Vagina (tissue), 2 donors: ENCODE results near the gene KCNH8. TPM values are rescaled to one million over a fixed set of nuclear protein-coding genes. Genes with fewer than 3 reads are reported as not detected.

Experiments
- DNase-seq, 2 donors: peaks; one replicate each; pipeline ENCODE4 v3.0.0-alpha.2; 2017; ENCODE audit errors: extremely low spot score in 2 of 2
- H3K27ac ChIP-seq: fragments of 200-600 bp; sonication (generic); one replicate; pipeline ENCODE4 v1.5.1; 2019
- H3K27me3 ChIP-seq: fragments of 200-600 bp; sonication (generic); one replicate; pipeline ENCODE4 v1.5.1; 2019
- H3K36me3 ChIP-seq, 2 donors: fragments of 200-600 bp; sonication (generic); one replicate each; pipeline ENCODE4 v1.5.1; 2017 to 2019
- H3K4me1 ChIP-seq: fragments of 200-600 bp; sonication (generic); one replicate; pipeline ENCODE4 v1.5.1; 2019
- H3K4me3 ChIP-seq, 2 donors: fragments of 200-600 bp; sonication (generic); 1 replicate in 1 of 2; 2 replicates in 1 of 2; pipeline ENCODE4 v1.5.1; 2016 to 2019
- H3K9me3 ChIP-seq: fragments of 200-600 bp; sonication (generic); one replicate; pipeline ENCODE4 v1.5.1; 2019
- POLR2A ChIP-seq, 2 donors: fragments of 450-650 bp; IDR thresholded peaks; one replicate each; pipeline ENCODE4 v1.6.1; 2017; ENCODE audit warnings: antibody characterized with exemption in 2 of 2, mild to moderate bottlenecking in 2 of 2, moderate library complexity in 2 of 2
- POLR2AphosphoS5 ChIP-seq, 2 donors: sonication (generic); formaldehyde crosslinking; IDR thresholded peaks; one replicate each; pipeline ENCODE4 v1.9.0; 2017; ENCODE audit warnings: antibody characterized with exemption in 2 of 2, mild to moderate bottlenecking in 2 of 2, low read depth in 1 of 2; ENCODE audit not compliant: insufficient read depth in 1 of 2
- intact Hi-C: fragments of 100-400 bp; cut with DNase I; formaldehyde crosslinking; loops from one replicate; pipeline ENCODE4 v1.15.1; 2023
- total RNA-seq: library from RNA; depleted of rRNA; stranded (reverse); fragments of >200 nt; gene quantifications from one replicate; pipeline ENCODE4 v1.2.3, GENCODE V29; 2016
- TF ChIP-seq, protein P1 (sequence below), 3 experiments: fragments of 450-650 bp in 2 of 3; fragments of 200-600 bp in 1 of 3; sonication (generic) in 1 of 3; IDR thresholded peaks; one replicate each; pipeline ENCODE4 v1.5.1; 2017 to 2019; ENCODE audit warnings: antibody characterized with exemption in 3 of 3, mild to moderate bottlenecking in 2 of 3, moderate library complexity in 2 of 3

KCNH8 gene
- total RNA-seq, 1 donor from 2014 or later: 2.0 TPM

DNA sequence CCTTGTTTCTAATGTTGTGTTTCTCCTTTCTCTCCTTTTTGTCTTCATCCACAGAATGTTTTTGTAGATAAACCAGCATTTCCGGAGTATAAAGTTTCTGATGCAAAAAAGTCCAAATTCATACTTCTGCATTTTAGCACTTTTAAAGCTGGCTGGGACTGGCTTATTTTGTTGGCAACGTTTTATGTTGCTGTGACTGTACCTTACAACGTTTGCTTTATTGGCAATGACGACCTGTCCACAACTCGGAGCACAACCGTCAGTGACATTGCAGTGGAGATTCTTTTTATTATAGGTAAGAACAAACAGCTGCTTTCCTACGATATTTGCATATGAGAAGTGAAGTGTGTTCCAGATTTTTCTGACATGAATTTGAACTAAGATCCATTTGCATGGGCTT is 199.4 kb downstream of the KCNH8 start:
- no peaks in the 10 kb centered on the region for H3K27me3 ChIP-seq
- no peaks in the 10 kb centered on the region for H3K36me3 ChIP-seq
- no peak for DNase-seq
- H3K4me3 ChIP-seq: no peak overlapping the region
- H3K27ac ChIP-seq: no peak overlapping the region
- H3K9me3 ChIP-seq: no peaks in the 10 kb centered on the region
- TF ChIP-seq POLR2A (IDR thresholded peaks at IDR 0.05) (no peak), POLR2AphosphoS5 (IDR thresholded peaks at IDR 0.05; ENCODE audit: insufficient read depth in 1 of 2, low read depth in 1 of 2) (no peak)
- peaks cover 4% of the 10 kb centered on the region for H3K4me1 ChIP-seq
- intact Hi-C loops: no loop called here

DNA sequence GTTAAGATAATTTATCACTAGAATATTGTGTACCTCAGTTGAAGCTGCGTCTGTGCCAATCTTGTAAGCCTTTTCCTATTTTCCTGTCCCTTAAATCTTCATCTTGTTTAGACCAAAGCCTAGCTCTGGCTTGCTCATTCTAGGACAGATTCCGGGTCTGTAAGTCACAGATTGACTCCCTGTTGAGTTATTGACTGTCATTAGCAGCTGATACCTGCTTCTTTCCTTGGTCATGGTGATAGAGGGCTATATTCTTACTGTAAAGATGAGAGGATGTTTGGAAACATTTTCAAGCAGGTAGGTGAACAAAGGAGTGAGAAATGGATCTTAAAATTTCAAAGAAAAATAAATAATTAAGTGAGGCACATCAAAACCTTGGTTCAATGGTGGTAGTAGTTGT is 200.2 kb downstream of the KCNH8 start:
- H3K4me3 ChIP-seq: no peak overlapping the region
- TF ChIP-seq POLR2AphosphoS5 (IDR thresholded peaks at IDR 0.05; ENCODE audit: insufficient read depth in 1 of 2, low read depth in 1 of 2): no peak
- TF ChIP-seq, protein P1, sequence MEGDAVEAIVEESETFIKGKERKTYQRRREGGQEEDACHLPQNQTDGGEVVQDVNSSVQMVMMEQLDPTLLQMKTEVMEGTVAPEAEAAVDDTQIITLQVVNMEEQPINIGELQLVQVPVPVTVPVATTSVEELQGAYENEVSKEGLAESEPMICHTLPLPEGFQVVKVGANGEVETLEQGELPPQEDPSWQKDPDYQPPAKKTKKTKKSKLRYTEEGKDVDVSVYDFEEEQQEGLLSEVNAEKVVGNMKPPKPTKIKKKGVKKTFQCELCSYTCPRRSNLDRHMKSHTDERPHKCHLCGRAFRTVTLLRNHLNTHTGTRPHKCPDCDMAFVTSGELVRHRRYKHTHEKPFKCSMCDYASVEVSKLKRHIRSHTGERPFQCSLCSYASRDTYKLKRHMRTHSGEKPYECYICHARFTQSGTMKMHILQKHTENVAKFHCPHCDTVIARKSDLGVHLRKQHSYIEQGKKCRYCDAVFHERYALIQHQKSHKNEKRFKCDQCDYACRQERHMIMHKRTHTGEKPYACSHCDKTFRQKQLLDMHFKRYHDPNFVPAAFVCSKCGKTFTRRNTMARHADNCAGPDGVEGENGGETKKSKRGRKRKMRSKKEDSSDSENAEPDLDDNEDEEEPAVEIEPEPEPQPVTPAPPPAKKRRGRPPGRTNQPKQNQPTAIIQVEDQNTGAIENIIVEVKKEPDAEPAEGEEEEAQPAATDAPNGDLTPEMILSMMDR (IDR thresholded peaks at IDR 0.05): no peak
- TF ChIP-seq POLR2A (IDR thresholded peaks at IDR 0.05): no peak
- H3K9me3 ChIP-seq: no peaks in the 10 kb centered on the region
- H3K36me3 ChIP-seq: no peaks in the 10 kb centered on the region
- H3K4me1 ChIP-seq: peaks cover 4% of the 10 kb centered on the region
- no peak for DNase-seq
- H3K27me3 ChIP-seq: no peaks in the 10 kb centered on the region
- intact Hi-C loops: no loop called here
- H3K27ac ChIP-seq: no peak overlapping the region

DNA sequence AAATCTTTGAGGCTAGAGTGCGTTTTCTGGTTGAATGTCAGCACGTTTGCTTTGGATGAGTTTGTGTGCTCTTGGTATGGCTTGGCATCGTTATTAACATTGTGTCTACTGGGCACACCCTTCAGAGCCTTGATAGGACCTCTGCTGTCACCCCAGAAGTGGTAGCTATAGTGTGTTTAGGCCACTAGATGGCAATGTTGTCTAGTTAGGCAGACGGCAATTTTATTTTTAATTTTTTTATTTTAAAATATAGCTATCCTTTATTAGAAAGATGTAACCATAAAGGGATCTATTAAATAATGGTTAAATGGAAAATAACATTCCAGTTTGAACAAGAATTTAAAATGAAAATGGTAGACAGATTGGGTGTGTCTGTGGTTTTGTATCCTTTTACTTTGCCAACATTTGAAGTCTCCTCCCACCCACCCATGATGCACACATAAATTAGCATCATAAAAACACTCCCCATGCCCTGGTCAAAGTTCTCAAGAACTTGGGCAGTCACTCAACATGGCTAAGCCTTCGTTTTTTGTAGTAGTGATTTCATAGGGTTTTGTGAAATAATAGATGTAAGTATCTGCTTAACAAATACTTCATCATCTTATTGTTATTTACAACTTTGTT is 200.7 kb downstream of the KCNH8 start:
- Histone ChIP-seq H3K9me3 (no peaks in the 10 kb centered on the region), H3K27me3 (no peaks in the 10 kb centered on the region), H3K27ac (no peak overlapping the region), H3K4me3 (no peak overlapping the region), H3K4me1 (peaks cover 4% of the 10 kb centered on the region), H3K36me3 (no peaks in the 10 kb centered on the region)
- DNase-seq: no peak
- TF ChIP-seq POLR2A (IDR thresholded peaks at IDR 0.05): no peak
- no peak for TF ChIP-seq POLR2AphosphoS5 (IDR thresholded peaks at IDR 0.05; ENCODE audit: insufficient read depth in 1 of 2, low read depth in 1 of 2)
- TF ChIP-seq, protein P1 (IDR thresholded peaks at IDR 0.05): no peak
- intact Hi-C loops: no loop called here

DNA sequence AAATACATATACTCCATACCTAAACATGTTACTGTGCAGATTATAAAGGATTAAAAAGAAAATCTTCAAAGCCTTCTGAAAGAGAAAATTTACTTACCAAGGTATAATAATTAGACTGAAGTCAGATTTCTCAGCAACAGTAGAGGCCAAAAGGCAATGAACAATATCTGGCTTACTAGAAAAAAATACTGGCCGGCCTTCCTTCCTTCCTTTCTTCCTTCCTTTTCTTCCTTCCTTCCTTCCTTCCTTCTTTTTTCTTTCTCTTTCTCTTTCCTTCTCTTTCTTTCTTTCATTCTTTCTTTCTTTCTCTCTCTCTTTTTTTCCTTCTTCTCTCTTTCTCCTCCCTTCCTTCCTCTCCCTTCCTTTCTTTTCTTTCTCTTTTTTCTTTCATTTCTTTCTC is 209.6 kb downstream of the KCNH8 start:
- DNase-seq: no peak
- TF ChIP-seq, protein P1 (IDR thresholded peaks at IDR 0.05): no peak
- TF ChIP-seq POLR2AphosphoS5 (IDR thresholded peaks at IDR 0.05; ENCODE audit: insufficient read depth in 1 of 2, low read depth in 1 of 2) (no peak), POLR2A (IDR thresholded peaks at IDR 0.05) (no peak)
- H3K27me3 ChIP-seq: no peaks in the 10 kb centered on the region
- H3K4me1 ChIP-seq: no peaks in the 10 kb centered on the region
- H3K4me3 ChIP-seq: no peak overlapping the region
- H3K27ac ChIP-seq: no peak overlapping the region
- no peaks in the 10 kb centered on the region for H3K36me3 ChIP-seq
- H3K9me3 ChIP-seq: no peaks in the 10 kb centered on the region
- intact Hi-C loops: no loop called here

DNA sequence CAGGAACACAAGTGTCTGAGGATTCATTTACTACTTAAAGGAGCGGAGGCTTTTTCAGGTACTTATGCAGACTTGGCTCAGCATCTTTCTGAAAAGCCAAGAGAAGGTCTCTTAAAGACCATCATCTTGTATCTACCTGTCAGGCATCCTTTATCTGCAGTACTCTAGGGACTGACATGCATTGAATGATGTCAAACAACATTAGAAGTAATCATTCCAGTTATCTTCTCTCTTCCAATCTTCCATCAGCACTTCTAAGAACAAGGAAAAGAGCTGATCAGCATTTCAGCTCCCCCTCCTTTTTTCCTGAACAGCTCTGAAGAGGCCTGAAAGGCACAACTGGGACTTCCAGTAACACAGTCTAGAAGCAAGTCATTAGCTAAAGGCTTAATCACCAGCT is 214.8 kb downstream of the KCNH8 start:
- Histone ChIP-seq H3K4me3 (no peak overlapping the region), H3K36me3 (no peaks in the 10 kb centered on the region), H3K9me3 (no peaks in the 10 kb centered on the region), H3K4me1 (no peaks in the 10 kb centered on the region), H3K27ac (no peak overlapping the region), H3K27me3 (no peaks in the 10 kb centered on the region)
- no peak for DNase-seq
- TF ChIP-seq, protein P1 (IDR thresholded peaks at IDR 0.05): no peak
- TF ChIP-seq POLR2AphosphoS5 (IDR thresholded peaks at IDR 0.05; ENCODE audit: insufficient read depth in 1 of 2, low read depth in 1 of 2) (no peak), POLR2A (IDR thresholded peaks at IDR 0.05) (no peak)
- intact Hi-C loops: no loop called here
